Middle frontal gyrus (tissue), 1 donor: Measurements from ENCODE around the gene CLEC2L.

ENCODE experiments used
- DNase-seq: peaks from one replicate; pipeline ENCODE4 v3.0.0-alpha.2; 2015; ENCODE audit warnings: low spot score; ENCODE audit errors: extremely low spot score

Gene CLEC2L

GRCh38 chr7:139522830-139523198 is 671 bp upstream of the CLEC2L start:
- no peak for DNase-seq

GRCh38 chr7:139523968-139524815 is 707 bp downstream of the CLEC2L start:
- DNase-seq: no peak

GRCh38 chr7:139525239-139525638 is 1.8 kb downstream of the CLEC2L start:
- DNase-seq: no peak

GRCh38 chr7:139525750-139526149 is 2.3 kb downstream of the CLEC2L start:
- no peak for DNase-seq

- no peak for DNase-seq
Measured at GRCh38 chr7:139526578-139527544, 3.4 kb downstream of the CLEC2L start.

GRCh38 chr7:139531094-139531493 is 7.6 kb downstream of the CLEC2L start:
- no peak for DNase-seq

GRCh38 chr7:139532636-139533155 is 9.2 kb downstream of the CLEC2L start:
- no peak for DNase-seq

- DNase-seq: no peak
Measured at GRCh38 chr7:139534096-139534495, 10.6 kb downstream of the CLEC2L start.

GRCh38 chr7:139534966-139535651 is 11.6 kb downstream of the CLEC2L start:
- no peak for DNase-seq

- no peak for DNase-seq
Measured at GRCh38 chr7:139536152-139536551, 12.7 kb downstream of the CLEC2L start.

GRCh38 chr7:139538881-139539635 is 15.6 kb downstream of the CLEC2L start:
- no peak for DNase-seq

GRCh38 chr7:139540203-139540602 is 16.7 kb downstream of the CLEC2L start:
- DNase-seq: no peak

- DNase-seq: no peak
Measured at GRCh38 chr7:139541600-139542307, 18.3 kb downstream of the CLEC2L start.

GRCh38 chr7:139542308-139543151 is 19.0 kb downstream of the CLEC2L start:
- DNase-seq: no peak

GRCh38 chr7:139543801-139544603 is 20.5 kb downstream of the CLEC2L start:
- DNase-seq: no peak

GRCh38 chr7:139544645-139545044 is 21.2 kb downstream of the CLEC2L start:
- DNase-seq: no peak

- DNase-seq: no peak
Measured at GRCh38 chr7:139548302-139549028, 25.0 kb downstream of the CLEC2L start.
